Loucy (cell line): ENCODE results near the gene LIN52.

ENCODE experiments used
- H2AFZ ChIP-seq: fragments of 200-600 bp; sonication (generic); 2 replicates; pipeline ENCODE4 v1.6.0; 2016; ENCODE audit warnings: antibody characterized with exemption, mild to moderate bottlenecking, low read length, moderate library complexity
- H3F3A ChIP-seq: fragments of 200-600 bp; 2 replicates; pipeline ENCODE4 v1.6.0; 2016; ENCODE audit warnings: antibody characterized with exemption, low read depth, mild to moderate bottlenecking
- H3K27me3 ChIP-seq: fragments of 200-600 bp; sonication (generic); 2 replicates; pipeline ENCODE4 v1.6.1; 2014; ENCODE audit warnings: low read length, mild to moderate bottlenecking; ENCODE audit not compliant: insufficient read depth, poor library complexity, severe bottlenecking
- H3K36me3 ChIP-seq: fragments of 200-600 bp; sonication (generic); 2 replicates; pipeline ENCODE4 v1.6.1; 2016; ENCODE audit warnings: low read length; ENCODE audit not compliant: insufficient read depth
- H3K4me1 ChIP-seq: fragments of 200-600 bp; sonication (generic); 2 replicates; pipeline ENCODE4 v1.5.1; 2014; ENCODE audit warnings: low read length, mild to moderate bottlenecking; ENCODE audit not compliant: insufficient read depth, poor library complexity, severe bottlenecking
- H3K4me2 ChIP-seq: fragments of 200-600 bp; sonication (generic); 2 replicates; pipeline ENCODE4 v1.6.0; 2014; ENCODE audit warnings: antibody characterized with exemption, low read length, low read depth, mild to moderate bottlenecking; ENCODE audit not compliant: poor library complexity, severe bottlenecking
- H3K4me3 ChIP-seq: fragments of 200-600 bp; sonication (generic); 2 replicates; pipeline ENCODE4 v1.5.1; 2014; ENCODE audit warnings: low read length, mild to moderate bottlenecking, mixed read lengths; ENCODE audit not compliant: poor library complexity, severe bottlenecking
- H3K79me2 ChIP-seq: fragments of 200-600 bp; sonication (generic); 2 replicates; pipeline ENCODE4 v1.6.1; 2014; ENCODE audit warnings: low read length; ENCODE audit not compliant: insufficient read depth
- H3K9ac ChIP-seq: fragments of 200-600 bp; sonication (generic); 2 replicates; pipeline ENCODE4 v1.6.0; 2014; ENCODE audit warnings: mild to moderate bottlenecking, low read depth, low read length, moderate library complexity; ENCODE audit not compliant: poor library complexity, severe bottlenecking
- H3K9me2 ChIP-seq: fragments of 200-600 bp; sonication (generic); replicated peaks from 2 replicates; pipeline ENCODE4 v1.6.1; 2016; ENCODE audit warnings: low read depth, low read length, mixed read lengths
- H3K9me3 ChIP-seq: fragments of 200-600 bp; sonication (generic); 2 replicates; pipeline ENCODE4 v1.6.1; 2014; ENCODE audit warnings: mild to moderate bottlenecking, antibody characterized with exemption, low read length, low read depth; ENCODE audit not compliant: insufficient read depth
- H4K20me1 ChIP-seq: fragments of 200-600 bp; sonication (generic); 2 replicates; pipeline ENCODE4 v1.6.0; 2014; ENCODE audit warnings: antibody characterized with exemption, low read length, mild to moderate bottlenecking; ENCODE audit not compliant: insufficient read depth, poor library complexity, severe bottlenecking
- CTCF ChIP-seq: fragments of 200-600 bp; sonication (generic); conservative IDR thresholded peaks from 2 replicates; pipeline ENCODE4 v1.5.1; 2014; ENCODE audit warnings: mild to moderate bottlenecking, antibody characterized with exemption, low read length
- EZH2phosphoT487 ChIP-seq: fragments of 200-600 bp; IDR thresholded peaks from 2 replicates; pipeline ENCODE4 v1.6.1; 2018; ENCODE audit warnings: antibody characterized with exemption, mild to moderate bottlenecking, moderate library complexity, borderline replicate concordance

LIN52 gene

DNA sequence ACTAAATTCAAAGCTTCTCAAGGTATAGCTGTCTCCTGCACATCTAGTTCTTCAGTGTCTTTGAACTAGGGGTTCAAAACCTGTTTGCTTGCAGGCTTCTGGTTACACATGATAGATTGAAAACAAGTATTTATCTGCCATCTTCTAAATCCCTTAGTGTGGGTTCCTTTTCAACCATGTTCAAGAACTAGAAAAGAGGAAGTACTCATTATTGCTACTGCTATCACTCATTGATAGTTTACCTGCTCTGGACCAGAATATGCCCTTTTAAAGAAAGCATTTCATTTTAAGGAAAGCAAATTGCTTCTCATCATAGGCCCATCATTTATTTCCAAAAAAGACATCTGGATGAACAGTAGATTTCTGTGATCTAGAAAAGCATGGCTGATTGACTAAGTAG, 117.4 kb downstream of the LIN52 start:
- no peak overlapping the region for H3K9ac ChIP-seq
- no peak overlapping the region for H3K4me3 ChIP-seq
- H3K9me2 ChIP-seq: no peaks in the 10 kb centered on the region
- no peak for TF ChIP-seq CTCF
- no peak for TF ChIP-seq EZH2phosphoT487
- H3K9me3 ChIP-seq: no peaks in the 10 kb centered on the region
- no peaks in the 10 kb centered on the region for H3F3A ChIP-seq
- H3K36me3 ChIP-seq: peaks cover 12% of the 10 kb centered on the region; the same call in 1 of the 2 replicates
- H3K79me2 ChIP-seq: no peaks in the 10 kb centered on the region
- no peak overlapping the region for H3K4me2 ChIP-seq
- H3K27me3 ChIP-seq: no peaks in the 10 kb centered on the region
- no peak overlapping the region for H2AFZ ChIP-seq
- no peaks in the 10 kb centered on the region for H4K20me1 ChIP-seq
- no peaks in the 10 kb centered on the region for H3K4me1 ChIP-seq

DNA sequence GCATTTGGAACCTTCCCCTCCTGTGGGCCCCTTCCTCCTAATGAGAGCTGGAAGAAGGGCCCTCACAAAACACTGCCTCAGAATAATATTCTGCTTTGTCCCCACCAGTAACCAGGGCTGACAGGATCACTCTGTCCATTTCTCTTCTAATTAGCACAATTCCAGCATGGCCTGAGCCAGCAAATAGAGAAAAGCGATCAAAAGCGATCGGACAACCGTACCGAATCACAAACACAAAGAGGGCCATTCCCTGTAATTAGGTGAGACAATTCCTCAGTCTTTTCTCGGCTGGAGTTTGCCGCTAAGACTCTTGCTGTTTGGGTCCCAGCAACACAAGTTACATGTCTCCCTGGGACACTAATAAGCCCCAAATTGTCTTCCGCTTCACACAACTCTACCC, 118.9 kb downstream of the LIN52 start:
- H3K4me3 ChIP-seq: no peak overlapping the region
- H3K79me2 ChIP-seq: no peaks in the 10 kb centered on the region
- H3K4me1 ChIP-seq: no peaks in the 10 kb centered on the region
- no peak overlapping the region for H3K4me2 ChIP-seq
- H2AFZ ChIP-seq: no peak overlapping the region
- H3F3A ChIP-seq: no peaks in the 10 kb centered on the region
- no peak overlapping the region for H3K9ac ChIP-seq
- H3K9me2 ChIP-seq: no peaks in the 10 kb centered on the region
- H3K36me3 ChIP-seq: peaks cover 12% of the 10 kb centered on the region; the same call in 1 of the 2 replicates
- no peak for TF ChIP-seq EZH2phosphoT487
- TF ChIP-seq CTCF: no peak
- H4K20me1 ChIP-seq: no peaks in the 10 kb centered on the region
- H3K27me3 ChIP-seq: no peaks in the 10 kb centered on the region
- H3K9me3 ChIP-seq: no peaks in the 10 kb centered on the region

DNA sequence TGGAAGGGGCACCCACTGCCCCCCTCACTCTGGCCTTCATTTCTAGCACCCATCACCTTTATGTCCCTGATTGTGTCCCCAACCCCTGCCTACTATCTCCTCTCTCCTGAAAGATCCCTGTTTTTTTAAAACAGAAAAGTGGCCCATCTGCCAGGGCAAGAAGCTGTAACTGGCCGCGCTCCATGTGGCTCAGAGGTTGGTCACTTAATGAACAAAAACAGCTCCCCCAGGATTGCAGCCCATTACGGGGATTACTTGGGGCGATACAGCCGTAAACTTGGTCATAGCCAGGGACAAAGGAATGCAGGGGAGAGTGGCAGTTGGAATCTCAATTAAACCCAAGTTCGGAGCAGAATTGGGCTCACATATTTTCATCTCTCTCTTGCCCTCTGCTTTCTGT, 119.7 kb downstream of the LIN52 start:
- no peaks in the 10 kb centered on the region for H4K20me1 ChIP-seq
- peaks cover 4% of the 10 kb centered on the region; the same call in 1 of the 2 replicates for H3K36me3 ChIP-seq
- H3K4me2 ChIP-seq: no peak overlapping the region
- H3K9me2 ChIP-seq: no peaks in the 10 kb centered on the region
- no peaks in the 10 kb centered on the region for H3F3A ChIP-seq
- H3K79me2 ChIP-seq: no peaks in the 10 kb centered on the region
- no peak for TF ChIP-seq CTCF
- no peak for TF ChIP-seq EZH2phosphoT487
- H3K4me1 ChIP-seq: no peaks in the 10 kb centered on the region
- H2AFZ ChIP-seq: no peak overlapping the region
- no peaks in the 10 kb centered on the region for H3K9me3 ChIP-seq
- no peak overlapping the region for H3K4me3 ChIP-seq
- no peaks in the 10 kb centered on the region for H3K27me3 ChIP-seq
- no peak overlapping the region for H3K9ac ChIP-seq
